HL-60 (cell line): Measurements from ENCODE around the gene FLAD1.

Source experiments
- DNase-seq, 2 experiments: peaks; one replicate each; pipeline ENCODE4 v3.0.0-alpha.2; 2010 to 2020; ENCODE audit warnings: low read depth in 1 of 2, low spot score in 1 of 2
- H3K27ac ChIP-seq: fragments of 250-450 bp; sonication (Bioruptor Pico); replicated peaks from 2 replicates; pipeline ENCODE4 v1.5.1; 2020; ENCODE audit warnings: mild to moderate bottlenecking, moderate library complexity
- H3K27me3 ChIP-seq: fragments of 250-450 bp; sonication (Bioruptor Pico); 2 replicates; pipeline ENCODE4 v1.5.1; 2021; ENCODE audit warnings: mild to moderate bottlenecking, moderate library complexity; ENCODE audit not compliant: insufficient read depth, poor library complexity, severe bottlenecking
- H3K4me3 ChIP-seq: replicated peaks from 2 replicates; pipeline ENCODE4 v1.5.1; 2011; ENCODE audit warnings: mild to moderate bottlenecking, control low read depth, low read length; ENCODE audit not compliant: insufficient read depth
- GABPA ChIP-seq: IDR thresholded peaks from 2 replicates; pipeline ENCODE4 v1.6.1; 2012; ENCODE audit warnings: low read depth
- POLR2AphosphoS5 ChIP-seq: IDR thresholded peaks from 2 replicates; pipeline ENCODE4 v1.6.1; 2012; ENCODE audit warnings: low read depth
- REST ChIP-seq: IDR thresholded peaks from 2 replicates; pipeline ENCODE4 v1.6.1; 2012; ENCODE audit warnings: low read depth; ENCODE audit not compliant: insufficient replicate concordance
- SPI1 ChIP-seq: IDR thresholded peaks from 2 replicates; pipeline ENCODE4 v1.6.1; 2012; ENCODE audit warnings: low read depth, mild to moderate bottlenecking, borderline replicate concordance
- TF ChIP-seq, protein P1 (sequence below): IDR thresholded peaks from one replicate; pipeline ENCODE4 v1.5.1; 2011; ENCODE audit warnings: low read length, control low read depth, inconsistent platforms; ENCODE audit not compliant: insufficient read depth

Gene FLAD1

GRCh38 chr1:154958681-154959425 is 24.3 kb upstream of the FLAD1 start:
- TF ChIP-seq, protein P1, sequence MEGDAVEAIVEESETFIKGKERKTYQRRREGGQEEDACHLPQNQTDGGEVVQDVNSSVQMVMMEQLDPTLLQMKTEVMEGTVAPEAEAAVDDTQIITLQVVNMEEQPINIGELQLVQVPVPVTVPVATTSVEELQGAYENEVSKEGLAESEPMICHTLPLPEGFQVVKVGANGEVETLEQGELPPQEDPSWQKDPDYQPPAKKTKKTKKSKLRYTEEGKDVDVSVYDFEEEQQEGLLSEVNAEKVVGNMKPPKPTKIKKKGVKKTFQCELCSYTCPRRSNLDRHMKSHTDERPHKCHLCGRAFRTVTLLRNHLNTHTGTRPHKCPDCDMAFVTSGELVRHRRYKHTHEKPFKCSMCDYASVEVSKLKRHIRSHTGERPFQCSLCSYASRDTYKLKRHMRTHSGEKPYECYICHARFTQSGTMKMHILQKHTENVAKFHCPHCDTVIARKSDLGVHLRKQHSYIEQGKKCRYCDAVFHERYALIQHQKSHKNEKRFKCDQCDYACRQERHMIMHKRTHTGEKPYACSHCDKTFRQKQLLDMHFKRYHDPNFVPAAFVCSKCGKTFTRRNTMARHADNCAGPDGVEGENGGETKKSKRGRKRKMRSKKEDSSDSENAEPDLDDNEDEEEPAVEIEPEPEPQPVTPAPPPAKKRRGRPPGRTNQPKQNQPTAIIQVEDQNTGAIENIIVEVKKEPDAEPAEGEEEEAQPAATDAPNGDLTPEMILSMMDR: no peak
- TF ChIP-seq POLR2AphosphoS5 (no peak), REST (no peak), GABPA (no peak), SPI1 (no peak)
- no peak for DNase-seq
- Histone ChIP-seq H3K27me3 (no peaks in the 10 kb centered on the region), H3K27ac (no peak overlapping the region), H3K4me3 (no peak overlapping the region)

DNA sequence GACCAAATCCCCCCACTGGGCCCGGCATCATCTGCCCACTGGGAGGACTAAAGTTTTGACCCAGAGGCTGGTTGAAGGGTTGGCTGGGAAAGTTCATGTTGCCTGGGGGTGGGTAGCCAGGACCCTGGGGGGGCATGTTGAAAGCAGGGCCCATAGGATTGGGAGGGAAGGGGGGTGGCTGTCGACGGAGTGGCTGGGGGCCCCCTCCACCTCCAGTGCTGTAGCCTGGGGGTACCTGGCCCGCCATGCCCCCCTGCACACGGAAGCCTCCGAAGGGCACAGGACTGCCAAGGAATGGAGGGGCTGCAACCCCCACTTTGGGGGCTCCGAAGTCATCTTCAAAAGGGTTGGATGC is 23.7 kb upstream of the FLAD1 start:
- Histone ChIP-seq H3K27ac (no peak overlapping the region), H3K27me3 (no peaks in the 10 kb centered on the region), H3K4me3 (no peak overlapping the region)
- DNase-seq: no peak
- TF ChIP-seq POLR2AphosphoS5: no peak
- TF ChIP-seq GABPA: no peak
- no peak for TF ChIP-seq REST
- TF ChIP-seq, protein P1: no peak
- no peak for TF ChIP-seq SPI1

DNA sequence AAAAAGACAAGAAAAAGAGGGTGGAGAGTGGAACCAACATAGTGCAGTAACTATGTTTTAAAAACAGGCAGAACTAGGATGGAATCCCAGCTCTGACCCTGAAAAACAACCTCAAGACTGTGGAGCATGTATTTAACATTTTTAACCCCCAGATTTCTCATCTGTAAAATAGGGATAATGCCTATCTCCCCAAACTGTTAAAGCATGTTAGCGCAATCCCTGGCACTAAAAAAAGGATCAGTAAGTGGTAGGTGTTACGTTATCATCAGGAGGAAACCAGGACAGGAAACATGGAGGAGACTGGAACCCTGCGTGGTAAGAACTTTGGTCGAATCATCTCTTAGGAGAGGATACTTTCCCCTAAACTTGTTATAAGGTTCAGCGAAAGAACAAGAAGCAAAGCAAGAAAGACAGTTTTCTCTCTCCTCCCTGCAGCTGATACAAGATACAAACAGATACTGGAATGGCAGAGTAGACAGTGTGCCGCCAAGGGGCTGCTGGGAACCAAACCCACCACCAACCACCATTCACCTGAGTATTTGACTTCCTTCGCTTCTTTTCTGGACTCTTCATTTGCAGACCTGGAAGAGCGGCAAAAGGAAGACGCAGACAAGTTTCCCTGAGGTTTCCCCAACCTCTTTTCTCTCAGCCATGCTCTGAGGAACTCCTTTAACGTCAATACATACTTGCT is 22.6 kb upstream of the FLAD1 start:
- DNase-seq: no peak
- peak overlapping the region; percentile 79 for H3K4me3 ChIP-seq
- H3K27me3 ChIP-seq: no peaks in the 10 kb centered on the region
- TF ChIP-seq REST: no peak
- H3K27ac ChIP-seq: peak overlapping the region; percentile 97
